Measurements from ENCODE around the gene PMEPA1.

Gene PMEPA1

DNA sequence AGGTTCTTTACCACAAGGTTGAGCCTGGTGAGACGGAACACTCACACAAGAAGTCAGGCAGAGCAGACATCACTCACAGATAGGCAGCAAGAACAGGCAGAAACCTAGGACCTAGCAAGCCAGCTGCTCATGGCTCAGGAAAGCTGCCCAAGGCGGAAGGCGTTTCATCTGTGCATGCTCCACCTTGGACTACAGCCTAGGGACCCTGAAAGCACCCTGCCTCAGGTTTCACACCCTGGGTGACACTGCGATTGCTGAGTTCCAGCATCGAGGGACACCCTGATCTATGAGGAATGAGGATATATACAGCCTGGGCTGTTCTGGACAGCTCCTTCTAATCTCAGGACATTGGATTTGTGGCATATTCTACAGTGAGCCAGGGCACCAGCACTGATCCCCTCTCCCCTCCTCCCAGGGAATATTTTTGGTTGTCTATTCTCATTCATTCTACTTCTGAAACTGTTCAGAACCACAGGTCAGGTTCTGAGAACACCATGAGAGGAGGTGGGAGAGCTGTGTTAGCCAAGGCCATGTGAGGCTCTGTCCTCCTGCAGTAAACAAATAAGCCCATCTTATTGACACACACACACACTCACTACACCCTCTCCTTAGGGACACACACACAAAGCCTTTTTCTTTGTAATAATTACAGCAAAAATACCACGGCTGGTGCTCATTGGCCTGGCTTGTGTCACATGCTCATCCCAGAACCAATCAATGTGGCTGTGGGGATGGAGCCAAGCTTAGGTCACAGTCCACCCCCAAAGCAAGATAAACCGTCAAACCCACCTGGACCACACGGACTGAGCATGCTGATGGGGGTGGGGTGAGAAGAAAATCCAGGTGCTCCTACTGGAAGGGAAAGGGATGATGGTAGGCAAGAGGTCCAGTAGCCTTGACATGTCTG lies 26.3 kb upstream of the PMEPA1 start:
- DNase-seq, result no peak

DNA sequence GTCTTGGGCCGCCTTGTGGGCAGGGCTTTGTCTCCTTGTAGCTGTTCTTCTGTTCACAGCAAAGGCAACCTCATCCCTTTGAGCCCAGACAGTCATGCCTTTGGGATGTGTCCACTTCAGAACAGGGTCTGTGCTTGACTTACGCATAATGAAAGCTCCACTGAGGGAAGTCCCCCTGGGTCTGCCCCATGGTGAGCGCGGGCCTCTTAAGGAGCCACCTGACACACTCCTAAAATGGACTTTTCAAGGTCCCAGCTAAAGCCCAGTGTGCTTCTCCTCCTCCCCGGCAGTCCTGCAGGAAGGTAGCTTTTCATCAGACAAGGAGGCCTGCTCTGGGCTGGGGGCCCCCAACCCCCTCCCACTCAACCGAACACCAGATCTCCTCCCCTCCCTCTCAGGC lies 24.9 kb upstream of the PMEPA1 start:
- no peak for DNase-seq

DNA sequence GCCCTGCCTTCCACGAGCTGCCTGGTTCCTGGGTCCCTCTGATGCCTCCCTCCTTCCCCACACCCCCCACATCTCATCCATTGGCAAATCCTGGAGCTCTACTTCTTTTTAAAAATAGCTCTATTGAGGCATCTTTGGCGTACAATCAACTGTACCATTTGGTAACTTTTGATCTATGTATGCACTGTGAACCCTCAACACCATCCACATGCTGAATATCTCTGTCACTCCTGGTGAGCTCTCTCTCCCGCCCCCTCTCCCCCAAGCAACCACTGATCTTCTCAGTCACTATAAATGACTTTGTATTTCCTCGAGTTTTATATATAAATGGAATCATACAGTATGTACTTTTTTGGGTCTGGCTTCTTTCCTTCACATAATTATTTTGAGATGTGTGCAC lies 22.4 kb upstream of the PMEPA1 start:
- DNase-seq, result no peak

DNA sequence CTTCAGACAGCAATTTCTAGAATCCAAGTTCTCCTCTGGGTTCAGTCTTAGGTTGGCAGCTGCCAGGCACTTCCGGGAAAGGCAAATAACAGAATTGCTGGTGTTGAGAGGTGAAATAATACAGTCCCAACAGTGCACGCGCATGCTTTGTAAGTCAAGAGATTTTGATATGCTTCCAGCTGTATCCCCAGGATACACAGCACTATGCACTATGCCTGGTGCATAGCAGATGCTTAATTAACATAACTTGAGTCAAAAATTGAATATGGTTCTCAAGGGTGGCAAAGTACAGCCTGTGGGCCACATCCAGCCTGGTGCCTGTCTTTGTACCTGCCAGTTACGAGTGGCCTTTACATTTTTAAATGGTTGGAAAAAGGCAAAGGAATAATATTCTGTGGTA lies 18.9 kb upstream of the PMEPA1 start:
- DNase-seq, result no peak

DNA sequence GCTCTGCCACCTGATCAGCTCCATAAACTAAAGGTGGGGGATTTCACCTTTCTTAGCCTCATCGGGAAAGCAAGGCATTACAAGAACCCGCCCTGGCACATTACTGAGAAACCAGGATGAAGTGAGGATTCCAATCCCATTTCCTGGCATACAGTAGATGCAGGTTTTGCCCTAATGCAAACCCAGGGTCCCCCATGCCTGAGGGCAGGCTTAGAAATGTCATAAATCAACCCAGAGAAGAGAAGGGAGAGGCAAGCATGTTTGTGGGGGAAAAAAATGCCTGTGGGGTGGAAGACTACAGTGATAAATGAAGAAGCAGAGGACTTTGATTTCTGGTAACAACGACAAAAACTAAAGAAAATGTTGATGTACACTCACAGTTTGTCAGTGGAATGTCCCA lies 18.0 kb upstream of the PMEPA1 start:
- DNase-seq, result no peak

DNA sequence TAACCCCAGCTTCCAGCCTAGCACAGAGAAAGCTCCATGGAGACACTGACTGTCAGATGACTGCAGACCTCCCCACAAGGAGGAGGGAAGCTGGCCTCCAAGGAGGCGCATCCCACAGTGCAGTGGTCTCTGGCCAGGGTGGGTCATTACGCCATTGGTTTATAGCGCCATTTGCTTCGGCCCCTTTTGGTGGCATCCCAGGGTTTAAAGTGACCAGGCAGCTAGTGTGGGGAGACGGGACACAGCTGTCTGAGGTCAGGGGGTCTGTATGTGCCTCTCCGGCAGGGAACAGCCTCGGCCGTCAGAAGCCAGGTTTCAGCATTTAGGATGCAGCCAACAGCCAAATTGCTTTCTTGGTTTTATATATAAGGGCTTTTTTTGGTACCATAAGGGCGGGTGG lies 15.8 kb upstream of the PMEPA1 start:
- DNase-seq, result no peak

DNA sequence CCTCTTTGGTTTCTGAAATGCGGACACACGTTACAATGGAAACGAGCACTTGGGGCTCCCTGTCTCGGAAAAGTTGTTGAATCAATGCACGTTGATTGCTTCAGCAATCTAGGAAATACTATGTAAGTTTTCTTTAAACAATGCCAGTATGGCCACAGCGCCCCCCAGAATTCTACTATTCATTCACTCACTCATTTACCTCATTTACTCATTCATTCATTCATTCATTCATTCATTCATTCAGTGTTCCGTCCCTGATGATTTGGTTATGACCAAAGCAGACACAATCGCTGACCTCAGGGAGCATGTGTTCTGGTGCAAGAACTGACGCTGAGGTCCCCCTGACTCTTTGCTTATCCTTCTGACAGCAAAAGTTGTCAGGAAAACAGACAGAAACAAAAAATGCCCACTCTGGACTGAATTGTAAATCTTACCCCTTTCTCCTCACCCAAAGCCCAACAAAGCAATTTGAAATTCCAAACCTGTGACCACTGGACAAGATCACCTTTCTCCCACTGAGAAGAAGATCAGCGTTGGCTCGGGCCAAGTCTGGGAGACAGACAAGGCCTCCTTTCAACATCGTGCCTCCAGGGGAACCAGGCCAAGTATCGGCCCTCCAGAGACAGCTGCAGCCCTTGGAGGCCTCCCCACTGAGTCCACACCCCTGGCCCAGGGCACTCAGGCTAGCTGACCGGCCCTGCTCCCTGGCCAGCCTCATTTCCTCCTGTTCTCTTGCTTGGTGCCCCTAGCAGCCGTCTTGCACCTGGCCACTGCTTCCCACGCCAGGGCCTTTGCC lies 15.0 kb upstream of the PMEPA1 start:
- no peak for DNase-seq

DNA sequence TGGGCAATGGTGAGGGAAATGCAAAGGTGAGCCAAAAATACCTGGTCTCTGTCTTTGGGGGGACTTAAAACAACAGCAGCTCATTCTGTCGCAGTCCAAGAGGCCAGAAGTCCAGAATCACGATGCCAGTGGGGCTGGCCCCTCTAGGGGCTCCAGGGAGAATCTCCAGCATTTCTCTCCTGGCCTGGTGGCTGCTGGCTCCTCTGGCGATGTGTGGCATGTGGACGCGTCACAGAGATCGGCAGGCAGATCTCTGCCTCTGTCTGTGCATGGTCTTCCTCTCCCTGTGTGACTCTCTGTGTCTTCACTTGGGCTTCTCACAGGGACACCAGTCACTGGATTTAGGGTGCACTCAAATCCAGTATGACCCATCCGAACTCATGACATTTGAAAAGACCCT lies 14.0 kb upstream of the PMEPA1 start:
- no peak for DNase-seq

DNA sequence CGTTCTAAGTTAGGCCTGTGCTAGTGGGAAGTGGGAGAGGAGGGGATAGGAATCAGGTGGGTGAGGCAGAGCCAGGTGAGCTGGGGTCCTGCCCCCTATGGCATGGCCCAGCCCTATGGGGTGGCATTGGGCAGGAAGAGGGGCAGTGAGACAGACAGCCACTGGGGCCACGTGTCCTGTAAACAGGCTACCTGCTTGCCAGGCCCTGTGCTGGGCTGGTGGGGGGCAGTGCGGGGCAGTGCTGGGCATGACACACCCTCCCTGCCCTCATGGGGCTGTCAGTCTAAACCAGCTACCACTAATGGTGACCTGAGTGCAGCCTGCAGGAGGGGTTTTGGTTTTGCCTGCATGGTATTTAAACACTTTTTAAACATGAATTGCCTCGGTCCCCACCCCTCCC lies 10.1 kb upstream of the PMEPA1 start:
- no peak for DNase-seq

DNA sequence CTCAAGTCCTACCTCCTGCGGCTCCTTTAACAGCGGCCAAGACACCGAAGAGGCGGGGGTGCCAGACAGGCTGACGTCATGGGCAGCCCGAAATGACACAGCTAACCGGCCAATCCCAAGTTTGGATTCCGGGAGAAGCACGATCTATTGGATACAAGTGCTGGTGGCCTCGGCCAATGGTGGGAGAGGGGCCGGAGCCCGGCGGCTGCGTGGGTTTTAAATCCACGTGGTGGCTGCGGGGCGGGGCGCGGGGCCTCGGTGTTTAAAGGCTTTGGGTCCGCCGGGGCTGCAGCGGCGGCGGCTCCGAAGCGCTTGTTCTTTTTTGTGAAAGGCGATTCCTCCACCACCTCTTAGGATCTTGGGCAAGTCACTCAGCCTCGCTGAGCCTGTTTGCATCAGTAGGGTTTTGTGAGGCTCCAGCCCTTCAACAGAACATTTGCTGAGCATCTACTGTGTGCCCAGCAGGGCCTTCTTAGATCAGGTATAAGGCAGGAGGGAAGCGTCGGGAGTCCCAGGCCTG lies 8.7 kb upstream of the PMEPA1 start:
- peak; percentile 92 for DNase-seq

DNA sequence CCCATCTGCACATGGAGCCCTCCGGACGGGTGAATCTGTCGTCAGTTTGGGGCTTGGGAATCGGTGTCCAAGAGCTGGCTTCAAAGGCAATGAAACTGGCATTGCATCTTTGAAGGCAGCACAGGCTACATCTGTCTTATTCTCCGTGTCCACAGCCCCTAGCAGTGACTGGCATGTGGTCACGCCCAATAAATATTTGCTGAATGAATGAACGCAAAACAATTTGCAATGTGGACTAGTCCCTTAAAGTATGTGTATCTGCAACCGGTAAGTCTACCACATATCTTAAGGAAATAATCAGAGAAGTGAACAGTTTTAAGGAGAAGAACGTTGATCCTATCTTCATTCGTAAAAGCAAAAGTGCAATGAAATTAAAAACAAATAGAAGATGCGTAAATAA lies 8.0 kb upstream of the PMEPA1 start:
- no peak for DNase-seq

DNA sequence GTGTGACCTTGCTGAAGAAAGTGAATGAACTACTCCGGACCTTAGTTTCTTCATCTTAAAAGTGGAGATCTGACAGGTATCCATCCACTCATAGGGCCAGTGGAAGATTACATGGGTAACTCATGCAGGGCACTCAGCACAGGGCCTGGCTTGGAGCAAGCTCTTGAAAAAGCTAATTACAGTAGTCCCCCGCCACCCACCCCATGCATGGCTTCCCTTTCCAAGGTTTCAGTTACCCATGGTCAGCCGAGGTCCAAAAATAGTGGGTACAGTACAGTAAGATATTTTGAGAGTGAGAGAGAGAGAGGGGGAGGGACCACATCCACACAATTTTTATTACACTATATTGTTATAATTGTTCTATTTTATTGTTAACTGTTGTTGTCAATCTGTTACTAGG lies 7.1 kb upstream of the PMEPA1 start:
- DNase-seq, result no peak

DNA sequence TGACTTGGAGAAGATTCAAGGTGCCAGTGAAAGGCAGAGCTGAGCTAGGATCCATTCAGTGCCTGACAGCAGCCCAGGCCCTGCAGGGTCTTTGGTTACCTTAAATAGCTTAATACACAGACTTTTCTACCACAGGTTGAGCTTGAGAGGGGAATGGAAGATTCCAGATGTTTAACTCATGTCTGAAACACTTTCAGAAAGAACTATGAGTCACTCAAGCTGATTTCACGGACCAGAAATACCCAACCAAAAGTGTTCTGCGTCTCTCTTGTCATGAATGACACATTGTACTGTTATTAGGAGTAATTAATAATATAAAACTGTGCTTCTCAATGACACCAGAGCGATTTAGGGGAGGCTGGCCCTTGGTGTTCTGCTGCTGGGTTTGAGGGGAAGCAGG lies 6.4 kb upstream of the PMEPA1 start:
- DNase-seq, result no peak

DNA sequence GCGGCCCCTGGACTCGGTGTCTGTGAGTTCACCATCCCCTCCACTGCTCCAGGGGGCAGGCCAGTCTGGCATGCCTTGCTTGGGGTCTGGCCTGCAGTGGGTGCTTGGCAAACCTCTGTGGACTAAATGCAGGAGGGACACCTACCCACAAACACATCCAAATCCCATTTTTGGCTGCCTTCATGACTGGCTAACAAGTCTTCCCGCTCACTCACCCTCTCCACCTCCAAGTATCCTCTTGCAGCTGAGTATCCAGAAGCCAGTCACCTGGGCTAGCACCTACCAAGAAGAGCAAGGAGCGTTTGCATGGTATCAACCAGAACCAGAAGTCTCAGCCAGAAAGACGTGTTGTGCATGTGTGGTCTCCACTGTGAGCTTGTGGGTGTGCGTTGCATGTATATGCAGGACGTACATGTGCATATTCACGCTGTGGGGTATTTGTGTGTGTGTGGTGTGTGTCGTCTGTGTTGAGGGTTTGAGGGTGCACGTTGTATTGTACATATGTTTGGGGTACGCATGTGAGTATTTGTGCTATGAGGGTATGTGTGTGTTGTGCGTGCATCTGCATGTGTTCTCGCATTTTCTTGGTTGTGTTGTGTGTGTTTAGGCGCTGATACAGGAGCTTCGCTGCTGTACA lies 5.6 kb upstream of the PMEPA1 start:
- DNase-seq, result no peak

DNA sequence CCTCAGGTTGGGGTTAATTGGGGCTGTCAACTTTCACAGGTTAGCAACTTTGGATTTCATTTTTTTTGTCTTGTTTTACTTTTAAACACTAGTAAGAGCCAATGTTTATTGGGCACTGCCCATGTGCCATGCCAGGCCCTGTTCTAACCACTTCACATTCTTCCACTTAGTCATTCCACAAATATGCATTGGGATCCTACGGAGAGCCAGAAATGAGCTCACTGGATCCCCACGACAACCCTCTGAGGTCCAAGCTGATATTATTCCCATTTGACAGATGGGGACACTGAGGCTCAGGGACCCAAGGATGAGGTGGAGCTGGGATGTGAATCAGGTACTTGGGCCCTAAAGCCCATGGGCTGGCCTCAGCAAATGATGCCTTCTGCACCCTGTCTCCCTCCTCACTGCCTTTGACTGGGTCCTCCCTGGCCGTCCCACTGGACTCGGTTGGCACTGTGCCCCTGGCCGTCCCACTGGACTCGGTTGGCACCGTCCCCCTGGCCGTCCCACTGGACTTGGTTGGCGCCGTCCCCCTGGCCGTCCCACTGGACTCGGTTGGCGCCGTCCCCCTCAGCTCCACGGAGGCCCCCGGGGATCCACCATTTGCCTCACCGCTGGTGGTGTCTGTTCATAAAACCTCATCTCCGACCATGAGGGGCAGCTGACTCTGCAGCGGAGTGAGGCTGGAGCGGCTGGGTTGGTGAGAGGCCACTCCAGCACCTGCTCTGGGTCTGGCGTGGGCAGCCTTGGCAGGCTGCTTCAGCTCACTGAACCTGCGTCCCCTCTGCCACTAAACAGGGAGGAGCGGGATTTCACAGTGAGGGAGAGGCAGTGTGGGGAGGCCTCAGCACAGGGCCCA lies 4.8 kb upstream of the PMEPA1 start:
- DNase-seq, result no peak

DNA sequence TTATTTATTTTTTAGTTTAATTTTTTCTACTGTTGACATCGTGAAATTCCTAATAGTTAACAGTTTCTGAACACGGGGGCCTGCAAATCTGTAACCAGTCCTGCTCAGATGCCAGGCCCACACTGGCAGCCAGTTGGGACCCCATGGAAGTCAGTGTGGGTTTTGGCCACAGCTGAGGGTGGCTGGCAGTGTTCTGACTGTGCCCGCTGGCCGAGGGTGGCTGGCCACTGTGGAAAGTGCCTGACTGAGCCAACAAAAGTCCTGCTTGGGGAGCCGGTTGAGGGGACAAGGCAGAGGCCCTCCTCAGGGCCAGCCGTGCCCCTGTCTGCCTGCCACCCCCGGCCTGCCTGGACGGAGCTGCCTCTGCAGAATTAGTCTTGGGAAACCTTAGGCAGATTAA lies 4.1 kb upstream of the PMEPA1 start:
- no peak for DNase-seq

DNA sequence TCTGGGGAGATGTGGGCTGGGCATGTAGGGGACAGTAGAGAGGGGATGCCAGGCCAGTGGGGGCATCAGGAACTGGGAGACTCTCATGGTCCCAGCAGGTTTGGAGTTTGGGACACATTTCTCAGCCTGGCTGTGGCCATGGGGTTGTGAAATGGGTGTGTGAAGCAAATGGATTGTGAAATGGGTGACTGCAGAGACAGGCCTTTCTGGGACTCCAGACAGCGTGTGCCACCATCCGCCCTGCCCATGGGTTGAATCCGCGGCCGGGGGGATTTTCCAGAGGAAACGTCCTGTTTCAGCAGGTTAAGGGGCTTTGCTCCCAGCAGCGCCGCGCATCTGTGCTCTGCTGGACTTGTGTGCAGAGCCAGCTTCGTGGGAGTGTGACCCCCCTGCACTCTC lies 3.7 kb upstream of the PMEPA1 start:
- no peak for DNase-seq

DNA sequence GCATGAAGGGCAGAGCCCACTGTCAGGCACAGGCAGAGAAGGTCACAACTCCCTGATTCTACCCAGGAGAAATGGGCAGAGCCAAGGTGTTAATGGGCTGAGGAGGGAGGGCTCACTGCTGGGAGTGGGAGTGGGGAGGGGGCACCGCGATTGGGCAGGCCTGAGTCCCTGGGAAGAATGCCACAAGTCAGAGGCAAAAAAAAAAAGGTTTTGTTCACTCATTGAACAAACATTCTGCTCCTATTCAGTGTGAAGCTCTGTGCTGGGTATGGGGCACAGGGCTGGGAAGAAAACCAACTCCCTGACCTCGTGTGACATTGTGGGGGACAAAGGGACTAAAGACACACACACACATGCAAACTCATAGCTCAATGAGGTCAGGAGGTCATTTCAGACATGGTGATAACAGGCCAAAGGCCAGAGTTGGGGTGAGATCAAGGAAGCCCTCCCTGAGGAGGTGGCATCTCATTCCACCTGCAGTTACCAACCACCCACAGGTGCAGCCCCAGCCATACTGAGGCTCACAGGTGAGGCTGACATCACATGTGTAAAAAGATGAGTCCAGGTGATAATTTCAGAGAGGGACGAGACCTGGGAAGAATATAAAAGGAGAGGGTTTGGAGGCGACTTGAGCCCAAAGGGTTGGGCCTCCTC lies 3.2 kb upstream of the PMEPA1 start:
- no peak for DNase-seq

DNA sequence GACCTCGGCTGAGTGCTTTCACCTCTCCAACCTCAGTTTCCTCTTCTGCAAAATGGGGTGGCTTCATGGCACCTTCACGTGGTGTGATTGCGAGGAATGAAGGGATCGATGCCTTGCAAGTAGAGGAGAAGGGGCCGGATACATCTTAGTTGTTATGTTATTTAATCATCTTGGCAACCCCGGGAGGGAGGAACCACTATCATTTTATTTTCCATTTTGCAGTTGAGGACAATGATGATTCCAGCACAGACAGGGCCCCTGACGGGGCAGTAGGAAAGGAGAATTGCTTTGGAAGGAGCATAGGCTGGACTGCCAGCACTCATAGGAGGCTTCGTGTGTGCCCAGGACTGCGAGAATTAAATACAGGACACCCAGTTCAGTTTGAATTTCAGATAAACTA lies 2.5 kb upstream of the PMEPA1 start:
- DNase-seq, result no peak

DNA sequence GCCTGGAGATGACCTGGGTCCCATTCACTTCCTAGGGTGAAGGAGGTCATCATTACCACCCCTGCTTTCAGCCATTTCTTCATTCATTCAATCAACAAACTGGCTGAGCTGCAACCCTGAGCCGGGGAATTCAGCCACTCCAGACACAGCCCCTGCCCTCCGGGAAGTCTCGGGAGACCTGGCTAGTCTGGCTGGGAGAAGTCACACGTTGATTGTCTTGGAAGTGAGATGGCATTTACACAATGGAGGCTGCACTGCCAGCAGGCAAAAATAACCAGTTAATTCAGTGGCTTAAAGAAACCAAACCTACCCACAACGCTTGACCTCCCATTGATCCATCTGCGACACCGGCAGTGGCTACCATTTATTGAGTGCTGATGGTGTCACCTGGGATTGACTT lies 2.0 kb upstream of the PMEPA1 start:
- DNase-seq, result no peak

DNA sequence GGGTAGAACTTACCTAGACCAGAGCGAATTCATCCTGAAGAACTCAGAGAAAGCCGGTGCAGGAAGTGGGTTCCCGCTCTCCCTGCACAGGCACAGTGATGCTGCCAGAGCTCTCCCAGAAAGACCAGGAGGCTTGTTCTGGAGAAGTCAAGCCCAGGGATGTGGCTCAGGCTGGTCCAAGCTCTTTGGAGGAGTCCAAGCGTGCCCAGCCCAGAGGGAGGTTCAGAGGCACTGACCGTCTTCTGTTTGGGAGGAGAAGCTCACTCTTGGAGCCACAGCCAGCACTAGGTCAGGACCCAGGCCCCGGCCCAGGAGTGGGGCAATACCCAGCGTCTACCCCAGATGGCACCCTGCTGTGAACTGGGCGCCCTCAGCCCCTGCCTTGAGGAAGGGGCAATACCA lies 1.5 kb upstream of the PMEPA1 start:
- DNase-seq, result no peak

DNA sequence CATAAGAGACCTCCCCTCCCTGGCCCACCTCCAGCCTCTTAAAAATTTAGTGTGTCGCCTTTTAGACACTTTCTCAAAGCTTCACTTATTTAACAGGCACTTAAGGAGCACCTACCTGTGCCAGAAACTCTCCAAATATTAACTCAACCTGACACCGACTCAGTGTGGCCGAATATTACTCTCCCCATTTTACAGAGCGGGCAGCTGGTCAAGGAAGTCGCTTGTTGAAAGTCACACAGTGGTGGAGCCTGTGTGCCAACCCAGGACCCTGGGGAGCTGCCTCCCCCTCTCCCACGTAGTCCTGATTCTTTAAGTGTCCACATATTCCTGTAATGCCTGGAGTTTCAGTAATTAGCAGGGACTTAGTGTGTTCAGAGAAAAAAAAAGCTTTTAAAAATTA lies 1.0 kb upstream of the PMEPA1 start:
- DNase-seq, result no peak

All from activated CD4-positive, alpha-beta T cell treated with anti-CD3 and anti-CD28 coated beads, Interleukin-10, Interleukin-2, amounts not matched to agents 100 ng/mL and 50 ng/mL, durations not matched to agents 16 hours and 8 hours (primary cell).